Measurements from ENCODE around the gene ATG13.
"Not testable (repeated sequence)": the region's sequence is repeated elsewhere in the genome, so short reads cannot be mapped to it uniquely, and the experiment has no call there.

ATG13 gene

DNA sequence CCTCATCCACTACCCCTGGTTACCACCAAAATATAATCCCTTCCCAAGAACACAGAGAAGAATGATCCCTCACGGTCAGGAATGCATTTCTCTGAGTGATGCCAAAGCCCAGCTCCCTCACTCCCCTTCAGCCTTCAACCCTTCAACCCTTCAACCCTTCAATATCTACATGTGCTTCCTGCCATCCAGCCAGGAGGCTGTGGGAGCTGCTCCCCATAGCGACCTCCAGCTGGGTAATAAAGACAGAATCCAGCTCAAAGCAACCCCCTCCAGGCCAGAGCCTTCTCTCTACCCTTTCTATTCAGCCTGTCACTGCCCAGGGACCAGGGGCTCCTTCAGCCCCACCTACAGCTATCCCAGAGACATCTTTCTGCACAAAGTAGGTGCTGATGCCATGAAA lies 80.4 kb downstream of the ATG13 start:
- DNase-seq (ENCODE audit: low spot score): no peak

DNA sequence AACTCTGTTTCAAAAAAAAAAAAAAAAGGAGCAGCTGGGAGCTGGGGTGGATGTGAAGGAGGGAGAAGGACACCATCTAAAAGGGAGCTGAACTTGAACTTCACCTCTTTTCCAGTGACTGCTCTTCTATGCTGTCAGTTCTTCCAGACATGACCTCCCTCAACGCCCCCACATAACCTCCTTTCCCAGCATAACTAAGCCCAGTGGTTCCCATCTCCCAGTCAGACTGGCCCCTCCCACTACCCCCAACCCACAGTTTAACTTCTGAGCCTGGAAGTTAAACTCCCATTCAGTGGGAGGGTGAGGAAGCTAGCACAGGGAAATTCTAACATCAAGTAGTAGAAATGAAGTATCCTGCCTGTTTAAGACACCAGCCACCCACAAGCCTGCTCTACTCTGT lies 81.2 kb downstream of the ATG13 start:
- DNase-seq (ENCODE audit: low spot score): no peak

DNA sequence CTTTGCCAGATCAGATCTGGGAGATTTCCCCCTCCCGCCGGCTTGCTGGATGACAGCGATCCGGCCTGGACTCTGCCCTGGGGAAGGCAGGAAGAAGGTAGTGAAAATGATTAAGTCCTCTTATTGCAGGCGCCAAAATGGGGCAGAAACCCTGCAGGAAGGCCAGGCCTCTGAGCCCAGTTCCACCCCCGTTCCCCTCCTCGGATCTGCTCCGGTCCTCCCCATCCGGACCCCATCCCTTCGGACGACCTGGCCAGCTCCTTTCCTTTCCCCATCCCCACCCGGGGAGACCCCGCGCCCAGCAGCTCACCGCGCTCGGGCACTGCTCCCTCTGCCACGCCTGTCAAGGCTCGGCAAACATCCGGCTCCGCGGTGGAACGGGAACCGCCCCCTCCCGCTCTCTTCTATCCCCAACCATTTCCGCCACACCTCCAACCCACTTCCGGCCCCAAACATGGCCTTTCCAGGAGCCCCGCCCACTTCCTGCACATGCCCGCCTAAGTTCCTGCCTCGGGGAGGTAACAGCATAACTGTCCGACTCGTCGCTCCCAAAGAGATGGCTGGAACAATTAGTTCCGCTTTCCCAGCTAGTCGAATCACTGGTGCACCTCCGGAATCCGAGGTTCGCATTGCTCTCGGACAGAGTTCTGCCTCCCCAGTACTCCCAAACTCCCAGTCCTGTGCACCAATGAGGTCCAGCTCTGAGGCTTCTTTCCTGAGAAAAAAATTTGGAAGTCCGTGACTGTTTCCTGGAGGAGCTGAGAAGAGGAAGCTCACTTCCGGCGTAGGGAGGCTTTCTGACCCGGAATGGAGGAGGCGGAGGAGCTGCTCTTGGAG lies 83.1 kb downstream of the ATG13 start, which contains the start of the genes ARHGAP1 and ZNF408:
ARHGAP1 (minus strand) TSS at position 379 of the 837 bp plus-strand sequence. CDS start 4,512 bp downstream, outside the sequence.
ZNF408 (plus strand) TSS at position 791 of the 837 bp plus-strand sequence; CDS start at position 808, 17 bp downstream.
- DNase-seq (ENCODE audit: low spot score): peak; percentile 96

GRCh38 chr11:46701078-46701654 lies 83.8 kb downstream of the ATG13 start:
- no peak for DNase-seq (ENCODE audit: low spot score)

GRCh38 chr11:46705070-46705688 lies 87.8 kb downstream of the ATG13 start:
- no peak for DNase-seq (ENCODE audit: low spot score)

- DNase-seq (ENCODE audit: low spot score): no peak
These were observed 89.5 kb downstream of the ATG13 start for GRCh38 chr11:46706886-46707285.

DNA sequence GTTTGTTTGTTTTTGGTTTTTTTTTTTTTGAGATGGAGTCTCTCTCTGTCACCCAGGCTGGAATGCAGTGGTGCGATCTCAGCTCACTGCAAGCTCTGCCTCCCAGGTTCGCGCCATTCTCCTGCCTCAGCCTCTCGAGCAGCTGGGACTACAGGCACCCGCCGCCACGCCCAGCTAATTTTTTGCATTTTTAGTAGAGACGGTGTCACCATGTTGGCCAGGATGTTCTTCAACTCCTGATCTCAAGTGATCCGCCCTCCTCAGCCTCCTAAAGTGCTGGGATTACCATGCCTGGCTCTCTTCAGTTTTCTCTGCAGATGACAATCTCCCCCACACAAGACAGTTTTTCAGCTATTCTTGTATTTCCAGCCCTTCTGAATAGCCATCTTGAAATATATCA lies 92.0 kb downstream of the ATG13 start:
- not testable (repeated sequence) for DNase-seq (ENCODE audit: low spot score)

DNA sequence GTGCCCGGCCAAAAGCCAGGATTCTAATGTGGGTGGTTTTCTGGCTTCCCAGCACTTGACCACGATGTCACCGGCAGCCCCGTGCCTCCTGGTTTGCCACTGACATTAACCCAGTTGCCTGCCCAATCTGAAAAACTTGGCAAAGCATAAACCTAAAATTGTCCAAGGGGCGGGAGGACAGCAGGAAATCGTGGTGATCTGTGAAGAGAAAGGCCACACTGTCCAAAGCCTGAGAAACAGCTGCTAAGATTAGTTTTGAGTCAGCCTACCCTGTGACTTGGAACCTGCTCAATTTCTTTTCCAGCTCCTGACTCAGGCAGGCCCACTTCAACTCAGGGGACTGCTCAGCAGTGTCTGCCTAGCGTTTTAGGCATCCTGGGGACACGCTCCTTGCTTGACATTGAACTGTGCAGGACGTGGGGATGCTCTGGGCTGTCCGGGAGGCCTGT lies 93.5 kb downstream of the ATG13 start:
- DNase-seq (ENCODE audit: low spot score): no peak

DNA sequence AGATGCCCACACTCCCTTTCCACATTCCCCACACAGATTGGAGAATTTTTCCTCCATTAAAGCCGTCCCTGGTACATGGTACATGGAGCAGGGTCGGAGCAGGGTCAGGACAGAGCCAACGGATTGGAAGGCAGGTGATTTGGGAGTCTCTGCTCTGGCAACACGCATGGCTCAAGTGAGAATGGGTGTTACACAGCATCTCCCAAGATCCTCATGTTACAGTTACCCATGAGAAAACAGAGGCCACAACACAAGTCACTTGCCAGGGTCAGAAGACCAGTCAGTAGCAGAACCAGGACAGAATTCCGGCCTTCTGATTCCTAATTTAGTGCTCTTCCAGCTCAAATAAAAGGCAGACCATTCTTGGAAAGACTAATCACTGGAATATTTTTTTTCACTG lies 94.0 kb downstream of the ATG13 start:
- no peak for DNase-seq (ENCODE audit: low spot score)

GRCh38 chr11:46712874-46713576 lies 95.7 kb downstream of the ATG13 start:
- DNase-seq (ENCODE audit: low spot score): no peak

DNA sequence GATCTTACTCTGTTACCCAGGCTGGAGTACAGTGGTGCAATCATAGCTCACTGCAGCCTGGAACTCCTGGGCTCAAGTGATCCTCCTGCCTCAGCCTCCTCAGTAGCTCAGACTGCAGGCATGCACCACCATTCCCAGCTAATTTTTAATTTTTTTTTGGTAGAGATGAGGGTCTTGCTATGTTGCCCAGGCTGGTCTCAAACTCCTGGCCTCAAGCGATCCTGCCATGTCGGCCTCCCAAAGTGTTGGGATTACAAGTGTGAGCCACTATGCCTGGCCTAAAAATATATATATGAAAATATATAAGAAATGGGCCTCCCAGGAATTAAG lies 100.4 kb downstream of the ATG13 start:
- DNase-seq (ENCODE audit: low spot score): not testable (repeated sequence)

- DNase-seq (ENCODE audit: low spot score): peak; percentile 85
These were observed 101.0 kb downstream of the ATG13 start for GRCh38 chr11:46718155-46719019.

DNA sequence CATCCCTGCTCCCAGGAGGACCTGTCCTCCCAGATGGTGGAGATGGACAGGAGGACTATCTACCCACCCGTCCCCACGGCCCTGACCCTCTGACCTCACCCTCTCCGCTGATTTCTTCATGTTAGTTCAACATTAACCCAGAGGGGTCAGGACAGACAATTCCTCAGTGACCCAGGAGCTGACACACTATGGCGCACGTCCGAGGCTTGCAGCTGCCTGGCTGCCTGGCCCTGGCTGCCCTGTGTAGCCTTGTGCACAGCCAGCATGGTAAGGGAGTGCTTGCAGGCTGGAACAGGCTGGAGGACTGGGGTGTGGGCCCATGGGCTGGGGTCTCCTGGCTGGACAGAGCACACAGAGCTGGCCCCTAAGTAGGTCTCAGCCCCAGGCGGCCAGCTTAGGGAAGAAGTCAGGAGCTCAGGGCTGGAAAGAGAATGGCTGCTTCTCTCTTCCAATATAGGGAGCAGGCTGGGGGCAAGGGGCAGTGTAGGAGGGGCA lies 101.7 kb downstream of the ATG13 start, which contains the start of gene F2:
F2 (plus strand) TSS at position 166 of the 495 bp plus-strand sequence; CDS start at position 189, 23 bp downstream.
- DNase-seq (ENCODE audit: low spot score): peak; percentile 84

- DNase-seq (ENCODE audit: low spot score): no peak
These were observed 102.3 kb downstream of the ATG13 start for GRCh38 chr11:46719543-46720218.

DNA sequence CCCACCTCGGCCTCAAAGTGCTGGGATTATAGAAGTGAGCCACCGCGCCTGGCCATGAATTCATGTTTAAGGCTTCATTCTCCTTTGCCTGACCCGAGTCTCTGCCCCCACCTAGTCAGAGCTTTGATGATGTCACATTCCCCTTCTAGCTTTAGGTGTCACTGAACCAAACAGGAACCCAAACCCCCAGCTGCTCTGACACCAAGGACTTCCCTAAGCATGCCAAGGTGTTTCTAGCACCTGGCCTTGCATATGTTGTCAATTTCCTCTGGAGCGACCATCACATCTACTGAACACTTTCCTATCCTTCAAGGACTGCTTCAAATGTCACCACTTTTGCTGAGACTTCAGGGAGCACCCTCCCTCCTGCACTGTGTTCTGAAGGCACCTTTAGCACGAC lies 103.9 kb downstream of the ATG13 start:
- no peak for DNase-seq (ENCODE audit: low spot score)

DNA sequence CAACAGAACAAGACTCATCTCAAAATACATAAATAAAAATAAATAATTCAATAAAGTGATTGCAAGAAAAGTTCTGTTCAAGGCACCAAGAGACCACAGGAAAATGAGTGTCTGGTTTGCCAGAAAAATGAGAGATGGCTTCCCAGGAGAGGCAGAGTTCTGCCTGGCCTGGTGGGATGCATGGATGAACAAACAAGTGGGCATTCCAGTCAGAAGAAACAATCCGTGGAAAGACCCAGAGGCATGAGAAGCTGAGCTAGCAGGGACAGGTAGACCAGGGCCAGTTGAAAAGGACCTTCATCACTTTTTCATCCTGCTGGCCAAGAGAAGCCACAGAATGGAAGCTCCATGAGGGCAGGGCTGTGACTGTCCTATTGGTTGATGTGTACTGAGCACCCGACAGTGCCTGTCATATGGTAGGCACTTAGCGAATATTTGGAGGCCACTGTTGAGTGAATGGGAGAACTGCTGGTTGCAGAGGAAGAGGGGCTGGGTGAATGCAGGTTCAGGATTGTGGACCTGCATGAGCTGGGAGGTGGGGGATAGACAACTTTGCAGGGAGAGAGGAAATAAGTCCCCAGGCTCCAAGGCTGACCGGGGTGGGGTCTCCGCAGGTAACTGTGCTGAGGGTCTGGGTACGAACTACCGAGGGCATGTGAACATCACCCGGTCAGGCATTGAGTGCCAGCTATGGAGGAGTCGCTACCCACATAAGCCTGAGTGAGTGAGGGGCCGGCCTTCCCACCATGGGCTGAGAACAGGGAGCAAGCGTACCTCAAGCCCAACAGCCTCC lies 105.4 kb downstream of the ATG13 start:
- DNase-seq (ENCODE audit: low spot score): no peak

- no peak for DNase-seq (ENCODE audit: low spot score)
These were observed 106.0 kb downstream of the ATG13 start for GRCh38 chr11:46723359-46723680.

GRCh38 chr11:46724088-46724487 lies 106.7 kb downstream of the ATG13 start:
- no peak for DNase-seq (ENCODE audit: low spot score)
